AG09319 (cell line): Measurements from ENCODE around the gene ABCB10.

ENCODE experiments used
- DNase-seq: peaks from one replicate; pipeline ENCODE4 v3.0.0-alpha.2; 2010; ENCODE audit warnings: low read depth; ENCODE audit errors: extremely low read depth
- TF ChIP-seq, protein P1 (sequence below): IDR thresholded peaks from 2 replicates; pipeline ENCODE4 v1.5.1; 2011; ENCODE audit warnings: low read depth, mild to moderate bottlenecking, inconsistent platforms, low read length, moderate library complexity

Gene ABCB10

DNA sequence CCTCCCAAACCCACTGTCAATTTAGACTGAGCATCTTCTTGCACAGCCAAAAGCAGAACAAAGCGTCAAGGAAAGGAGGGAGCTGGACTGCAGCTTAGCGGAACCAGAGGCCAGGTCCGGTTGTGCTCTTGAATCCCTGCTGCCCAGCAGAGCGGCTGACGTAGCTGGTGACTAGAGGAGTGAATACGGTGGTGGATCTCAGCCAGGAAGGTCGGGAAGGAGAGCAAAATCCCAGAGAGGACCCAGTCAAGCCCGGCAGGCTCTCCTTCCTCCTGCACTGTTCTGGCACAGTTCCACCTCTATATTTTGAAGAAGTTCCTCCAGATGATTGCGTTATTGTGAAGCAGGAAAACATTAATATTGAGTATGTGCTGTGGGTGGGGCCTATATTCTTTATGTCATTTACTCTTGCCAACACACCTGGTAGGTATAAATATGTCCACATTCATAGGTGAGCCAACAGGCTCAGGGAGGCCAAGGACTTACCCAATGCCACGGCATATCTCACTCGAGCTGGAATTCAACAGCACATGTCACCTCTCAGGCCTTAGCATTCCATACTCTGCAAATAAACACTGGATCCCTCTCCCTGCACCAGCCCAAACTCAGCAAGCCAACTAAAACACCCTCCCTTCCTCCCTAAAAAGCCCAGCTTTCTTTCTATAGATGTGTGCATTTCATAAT is 23.6 kb upstream of the ABCB10 start:
- TF ChIP-seq, protein P1, sequence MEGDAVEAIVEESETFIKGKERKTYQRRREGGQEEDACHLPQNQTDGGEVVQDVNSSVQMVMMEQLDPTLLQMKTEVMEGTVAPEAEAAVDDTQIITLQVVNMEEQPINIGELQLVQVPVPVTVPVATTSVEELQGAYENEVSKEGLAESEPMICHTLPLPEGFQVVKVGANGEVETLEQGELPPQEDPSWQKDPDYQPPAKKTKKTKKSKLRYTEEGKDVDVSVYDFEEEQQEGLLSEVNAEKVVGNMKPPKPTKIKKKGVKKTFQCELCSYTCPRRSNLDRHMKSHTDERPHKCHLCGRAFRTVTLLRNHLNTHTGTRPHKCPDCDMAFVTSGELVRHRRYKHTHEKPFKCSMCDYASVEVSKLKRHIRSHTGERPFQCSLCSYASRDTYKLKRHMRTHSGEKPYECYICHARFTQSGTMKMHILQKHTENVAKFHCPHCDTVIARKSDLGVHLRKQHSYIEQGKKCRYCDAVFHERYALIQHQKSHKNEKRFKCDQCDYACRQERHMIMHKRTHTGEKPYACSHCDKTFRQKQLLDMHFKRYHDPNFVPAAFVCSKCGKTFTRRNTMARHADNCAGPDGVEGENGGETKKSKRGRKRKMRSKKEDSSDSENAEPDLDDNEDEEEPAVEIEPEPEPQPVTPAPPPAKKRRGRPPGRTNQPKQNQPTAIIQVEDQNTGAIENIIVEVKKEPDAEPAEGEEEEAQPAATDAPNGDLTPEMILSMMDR = no peak
- DNase-seq = no peak

DNA sequence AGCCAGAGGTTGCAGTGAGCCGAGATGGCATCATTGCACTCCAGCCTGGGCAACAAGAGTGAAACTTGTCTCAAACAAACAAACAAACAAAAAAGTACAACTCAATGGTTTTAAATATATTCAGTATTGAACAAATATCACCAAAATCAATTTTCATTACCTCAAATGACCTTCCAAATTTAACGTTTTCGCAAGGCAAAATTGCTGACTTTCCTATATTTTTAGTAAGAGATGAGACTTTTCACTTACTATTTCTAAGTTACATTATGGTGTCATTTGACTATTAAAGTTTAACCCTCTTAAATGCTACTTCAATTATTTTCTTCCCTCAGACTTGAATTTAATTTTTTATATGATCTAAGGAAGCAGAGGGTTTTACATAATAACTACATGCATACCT is 23.0 kb upstream of the ABCB10 start:
- no peak for DNase-seq
- TF ChIP-seq, protein P1 = no peak

DNA sequence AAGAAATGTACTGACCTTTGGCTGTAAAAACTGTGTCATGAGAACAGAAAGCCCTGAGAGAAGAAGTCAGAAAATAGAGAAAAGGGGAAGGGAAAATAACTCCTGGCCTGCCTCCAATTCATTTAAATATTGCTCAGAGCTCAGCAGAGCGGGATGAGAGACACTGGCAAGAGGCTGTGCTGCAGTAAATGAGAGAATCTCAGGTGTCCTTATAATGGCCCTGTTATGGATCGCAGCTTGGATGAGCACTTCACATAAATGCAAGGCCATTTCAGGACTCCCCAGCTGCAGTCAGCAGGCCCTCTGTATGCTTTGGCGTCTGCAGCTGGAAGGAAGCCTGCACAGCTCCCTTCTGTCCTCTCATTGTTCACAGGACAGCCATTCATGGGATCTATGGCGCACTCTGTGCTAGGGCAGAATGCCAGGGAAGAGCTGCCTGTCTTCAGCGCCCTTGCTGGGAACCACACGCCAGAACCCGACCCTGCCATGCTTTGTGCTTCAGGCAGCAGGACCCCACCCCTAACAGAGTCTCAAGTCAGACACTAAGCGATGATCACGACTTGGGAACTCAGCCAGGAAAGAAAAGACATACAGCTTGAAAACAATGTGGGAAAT is 20.7 kb upstream of the ABCB10 start:
- no peak for DNase-seq
- TF ChIP-seq, protein P1 = no peak

DNA sequence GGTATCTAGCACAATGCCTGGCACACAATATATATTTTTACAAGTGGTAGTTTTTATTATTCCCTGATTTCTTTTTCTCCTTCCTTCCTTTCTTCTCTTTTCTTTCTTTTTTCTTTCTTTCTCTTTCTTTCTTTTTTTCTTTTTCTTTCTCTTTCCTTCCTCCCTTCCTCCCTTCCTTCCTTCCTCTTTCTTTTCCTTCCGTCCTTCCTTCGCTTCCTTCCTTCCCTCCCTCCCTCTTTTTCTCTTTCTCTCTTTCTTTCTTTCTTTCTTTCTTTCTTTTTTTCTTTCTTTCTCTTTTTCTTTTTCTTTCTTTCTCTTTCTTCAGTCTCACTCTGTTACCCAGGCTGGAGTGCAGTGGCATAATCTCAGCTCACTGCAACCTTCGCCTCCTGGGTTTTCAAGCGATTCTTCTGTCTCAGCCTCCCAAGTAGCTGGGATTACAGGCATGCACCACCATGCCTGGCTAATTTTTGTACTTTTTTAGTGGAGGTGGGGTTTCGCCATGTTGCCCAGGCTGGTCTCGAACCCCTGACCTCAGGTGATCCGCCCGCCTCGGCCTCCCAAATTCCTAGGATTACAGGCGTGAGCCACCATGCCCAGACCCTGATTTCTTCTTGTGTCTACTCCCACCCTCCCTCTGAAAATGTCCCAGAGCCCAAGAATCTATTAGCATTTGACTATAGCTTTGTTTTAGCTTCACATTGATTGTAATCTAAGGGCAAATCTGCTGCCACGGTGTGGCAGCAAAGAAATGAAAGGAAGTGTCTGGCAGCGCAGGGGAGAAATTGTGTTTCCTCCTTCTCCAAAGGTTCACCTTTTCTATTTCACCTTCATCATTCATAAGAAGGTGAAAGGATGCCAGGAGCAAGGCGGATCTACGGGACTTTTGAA is 19.9 kb upstream of the ABCB10 start:
- no peak for DNase-seq
- TF ChIP-seq, protein P1 = no peak

DNA sequence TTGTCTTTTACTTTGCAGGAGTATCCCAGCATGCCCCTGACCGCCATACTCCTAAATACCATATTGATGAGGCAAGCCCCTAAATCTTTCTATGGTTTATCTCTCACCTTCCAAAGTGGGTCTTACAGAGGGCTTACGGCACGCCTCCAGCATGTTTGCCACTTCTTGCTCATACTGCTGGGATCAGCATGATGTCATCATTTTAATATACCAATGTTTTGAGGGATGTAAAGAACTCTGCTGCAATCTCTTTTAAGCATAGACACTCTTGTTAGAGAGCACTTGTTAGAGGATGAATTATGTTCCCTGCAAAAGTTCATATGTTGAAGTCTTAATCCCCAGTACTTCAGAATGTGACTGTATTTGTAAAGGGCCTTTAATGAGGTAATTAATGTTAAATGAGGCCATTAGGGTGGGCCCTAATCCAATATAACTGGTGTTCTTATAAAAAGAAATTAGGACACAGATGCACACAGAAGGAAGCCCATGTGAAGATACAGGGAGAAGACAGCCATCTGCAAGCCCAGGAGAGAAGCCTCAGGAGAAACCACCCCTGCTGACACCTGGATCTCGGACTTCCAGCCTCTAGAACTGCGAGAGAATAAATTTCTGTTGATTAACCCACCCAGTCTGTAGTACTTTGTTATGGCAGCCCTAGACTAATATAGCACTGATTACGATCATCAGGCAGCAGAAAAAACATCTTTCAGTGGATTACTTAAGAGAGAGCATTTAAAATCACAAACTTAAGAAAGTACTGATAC is 16.4 kb upstream of the ABCB10 start:
- no peak for DNase-seq
- TF ChIP-seq, protein P1 = no peak

DNA sequence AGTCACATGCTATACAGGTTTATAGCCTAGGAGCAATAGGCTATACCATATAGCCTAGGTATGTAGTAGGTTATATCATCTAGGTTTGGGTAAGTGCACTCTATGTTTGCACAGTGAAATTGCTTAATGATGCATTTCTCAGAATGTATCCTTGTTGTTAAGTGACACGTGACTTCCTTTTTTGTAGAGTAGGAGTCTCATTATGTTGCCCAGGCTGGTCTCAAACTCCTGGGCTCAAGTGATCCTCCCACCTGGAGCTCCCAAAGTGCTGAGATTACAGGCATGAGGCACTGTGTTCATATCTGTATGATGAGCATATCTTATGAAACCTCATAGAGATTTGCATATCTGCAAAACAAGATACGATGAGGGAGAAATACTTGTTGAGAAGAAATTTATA is 13.8 kb upstream of the ABCB10 start:
- no peak for DNase-seq
- TF ChIP-seq, protein P1 = no peak
